ENCODE measurements around the gene MCCC1.

DNA sequence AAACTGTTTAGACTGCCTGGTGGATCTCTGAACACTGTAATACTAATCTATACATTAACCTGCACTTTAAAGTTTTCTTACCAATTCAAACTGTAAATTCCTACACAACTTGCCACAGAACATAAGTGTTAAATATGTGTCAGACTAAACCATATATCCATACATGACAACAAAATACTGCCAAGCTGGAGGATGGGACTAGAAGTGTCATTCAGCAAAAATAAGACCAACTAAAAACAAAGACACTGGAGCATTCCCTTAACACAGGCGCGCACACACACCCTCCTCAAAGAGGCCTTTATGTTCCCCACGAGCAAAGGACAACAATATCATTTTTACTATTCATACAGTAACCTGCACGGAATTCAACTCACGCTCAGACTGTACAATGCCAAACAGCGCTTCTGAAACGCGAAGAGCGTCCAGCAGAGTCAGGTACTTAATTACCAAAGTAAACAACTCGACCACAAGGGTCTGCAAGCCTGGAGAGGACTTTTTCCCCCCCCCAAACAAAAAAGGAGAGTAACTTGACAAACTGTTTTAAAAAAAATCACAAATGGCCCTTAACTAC, 120.1 kb downstream of the MCCC1 start:
- TF ChIP-seq BACH2 (CRISPR knock-in tag; IDR thresholded peaks at IDR 0.05; ENCODE audit: borderline replicate concordance) = no peak
- TF ChIP-seq, protein P1, sequence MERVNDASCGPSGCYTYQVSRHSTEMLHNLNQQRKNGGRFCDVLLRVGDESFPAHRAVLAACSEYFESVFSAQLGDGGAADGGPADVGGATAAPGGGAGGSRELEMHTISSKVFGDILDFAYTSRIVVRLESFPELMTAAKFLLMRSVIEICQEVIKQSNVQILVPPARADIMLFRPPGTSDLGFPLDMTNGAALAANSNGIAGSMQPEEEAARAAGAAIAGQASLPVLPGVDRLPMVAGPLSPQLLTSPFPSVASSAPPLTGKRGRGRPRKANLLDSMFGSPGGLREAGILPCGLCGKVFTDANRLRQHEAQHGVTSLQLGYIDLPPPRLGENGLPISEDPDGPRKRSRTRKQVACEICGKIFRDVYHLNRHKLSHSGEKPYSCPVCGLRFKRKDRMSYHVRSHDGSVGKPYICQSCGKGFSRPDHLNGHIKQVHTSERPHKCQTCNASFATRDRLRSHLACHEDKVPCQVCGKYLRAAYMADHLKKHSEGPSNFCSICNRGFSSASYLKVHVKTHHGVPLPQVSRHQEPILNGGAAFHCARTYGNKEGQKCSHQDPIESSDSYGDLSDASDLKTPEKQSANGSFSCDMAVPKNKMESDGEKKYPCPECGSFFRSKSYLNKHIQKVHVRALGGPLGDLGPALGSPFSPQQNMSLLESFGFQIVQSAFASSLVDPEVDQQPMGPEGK (CRISPR knock-in tag; IDR thresholded peaks at IDR 0.05; ENCODE audit: borderline replicate concordance) = 0 out of 2 replicates have a peak, but pooled peaks have one; percentile 12
- no peak for TF ChIP-seq OSR1 (CRISPR knock-in tag; IDR thresholded peaks at IDR 0.05)
- no peak for TF ChIP-seq ZNF8 (CRISPR knock-in tag; IDR thresholded peaks at IDR 0.05)
- TF ChIP-seq TOX (CRISPR knock-in tag; IDR thresholded peaks at IDR 0.05; ENCODE audit: borderline replicate concordance) = no peak
- TF ChIP-seq ZNF565 (CRISPR knock-in tag; conservative IDR thresholded peaks at IDR 0.05; ENCODE audit: low read depth) = no peak
- TF ChIP-seq, protein P2, sequence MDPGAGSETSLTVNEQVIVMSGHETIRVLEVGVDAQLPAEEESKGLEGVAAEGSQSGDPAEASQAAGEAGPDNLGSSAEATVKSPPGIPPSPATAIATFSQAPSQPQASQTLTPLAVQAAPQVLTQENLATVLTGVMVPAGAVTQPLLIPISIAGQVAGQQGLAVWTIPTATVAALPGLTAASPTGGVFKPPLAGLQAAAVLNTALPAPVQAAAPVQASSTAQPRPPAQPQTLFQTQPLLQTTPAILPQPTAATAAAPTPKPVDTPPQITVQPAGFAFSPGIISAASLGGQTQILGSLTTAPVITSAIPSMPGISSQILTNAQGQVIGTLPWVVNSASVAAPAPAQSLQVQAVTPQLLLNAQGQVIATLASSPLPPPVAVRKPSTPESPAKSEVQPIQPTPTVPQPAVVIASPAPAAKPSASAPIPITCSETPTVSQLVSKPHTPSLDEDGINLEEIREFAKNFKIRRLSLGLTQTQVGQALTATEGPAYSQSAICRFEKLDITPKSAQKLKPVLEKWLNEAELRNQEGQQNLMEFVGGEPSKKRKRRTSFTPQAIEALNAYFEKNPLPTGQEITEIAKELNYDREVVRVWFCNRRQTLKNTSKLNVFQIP (CRISPR knock-in tag; IDR thresholded peaks at IDR 0.05; ENCODE audit: borderline replicate concordance, low read depth) = no peak
- no peak for TF ChIP-seq ARNTL (CRISPR knock-in tag; IDR thresholded peaks at IDR 0.05; ENCODE audit: borderline replicate concordance, low read depth)
- no peak for TF ChIP-seq PPARA (CRISPR knock-in tag; IDR thresholded peaks at IDR 0.05; ENCODE audit: borderline replicate concordance)
- TF ChIP-seq, protein P3, sequence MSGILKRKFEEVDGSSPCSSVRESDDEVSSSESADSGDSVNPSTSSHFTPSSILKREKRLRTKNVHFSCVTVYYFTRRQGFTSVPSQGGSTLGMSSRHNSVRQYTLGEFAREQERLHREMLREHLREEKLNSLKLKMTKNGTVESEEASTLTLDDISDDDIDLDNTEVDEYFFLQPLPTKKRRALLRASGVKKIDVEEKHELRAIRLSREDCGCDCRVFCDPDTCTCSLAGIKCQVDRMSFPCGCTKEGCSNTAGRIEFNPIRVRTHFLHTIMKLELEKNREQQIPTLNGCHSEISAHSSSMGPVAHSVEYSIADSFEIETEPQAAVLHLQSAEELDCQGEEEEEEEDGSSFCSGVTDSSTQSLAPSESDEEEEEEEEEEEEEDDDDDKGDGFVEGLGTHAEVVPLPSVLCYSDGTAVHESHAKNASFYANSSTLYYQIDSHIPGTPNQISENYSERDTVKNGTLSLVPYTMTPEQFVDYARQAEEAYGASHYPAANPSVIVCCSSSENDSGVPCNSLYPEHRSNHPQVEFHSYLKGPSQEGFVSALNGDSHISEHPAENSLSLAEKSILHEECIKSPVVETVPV (CRISPR knock-in tag; IDR thresholded peaks at IDR 0.05) = no peak
- TF ChIP-seq, protein P4, sequence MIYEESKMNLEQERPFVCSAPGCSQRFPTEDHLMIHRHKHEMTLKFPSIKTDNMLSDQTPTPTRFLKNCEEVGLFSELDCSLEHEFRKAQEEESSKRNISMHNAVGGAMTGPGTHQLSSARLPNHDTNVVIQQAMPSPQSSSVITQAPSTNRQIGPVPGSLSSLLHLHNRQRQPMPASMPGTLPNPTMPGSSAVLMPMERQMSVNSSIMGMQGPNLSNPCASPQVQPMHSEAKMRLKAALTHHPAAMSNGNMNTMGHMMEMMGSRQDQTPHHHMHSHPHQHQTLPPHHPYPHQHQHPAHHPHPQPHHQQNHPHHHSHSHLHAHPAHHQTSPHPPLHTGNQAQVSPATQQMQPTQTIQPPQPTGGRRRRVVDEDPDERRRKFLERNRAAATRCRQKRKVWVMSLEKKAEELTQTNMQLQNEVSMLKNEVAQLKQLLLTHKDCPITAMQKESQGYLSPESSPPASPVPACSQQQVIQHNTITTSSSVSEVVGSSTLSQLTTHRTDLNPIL (CRISPR knock-in tag; IDR thresholded peaks at IDR 0.05; ENCODE audit: low read depth) = no peak

Measured in SK-N-SH treated with all-trans-retinoic acid at 6 μM for 48 hours (cell line).